ENCODE results near the gene TPRG1L.
A peak's percentile ranks its signal among the peaks of the same experiment; 100 is the strongest.

The TPRG1L gene

GRCh38 chr1:3669971-3670431 lies 45.2 kb downstream of the TPRG1L start:
- H3K27ac Mint-ChIP-seq = no peak overlapping the region
- H3K9me3 Mint-ChIP-seq = no peaks in the 10 kb centered on the region
- H3K27me3 Mint-ChIP-seq = no peaks in the 10 kb centered on the region
- no peaks in the 10 kb centered on the region for H3K36me3 Mint-ChIP-seq
- H3K4me1 Mint-ChIP-seq = no peaks in the 10 kb centered on the region
- H3K4me3 Mint-ChIP-seq = no peak overlapping the region

- Mint-ChIP-seq H3K27ac (no peak overlapping the region), H3K4me3 (no peak overlapping the region), H3K9me3 (no peaks in the 10 kb centered on the region), H3K27me3 (no peaks in the 10 kb centered on the region), H3K4me1 (no peaks in the 10 kb centered on the region), H3K36me3 (no peaks in the 10 kb centered on the region)
Observed at GRCh38 chr1:3670823-3671265, 46.0 kb downstream of the TPRG1L start.

GRCh38 chr1:3671371-3672180 lies 46.8 kb downstream of the TPRG1L start:
- H3K36me3 Mint-ChIP-seq = no peaks in the 10 kb centered on the region
- H3K27ac Mint-ChIP-seq = no peak overlapping the region
- H3K27me3 Mint-ChIP-seq = no peaks in the 10 kb centered on the region
- no peaks in the 10 kb centered on the region for H3K9me3 Mint-ChIP-seq
- H3K4me1 Mint-ChIP-seq = no peaks in the 10 kb centered on the region
- H3K4me3 Mint-ChIP-seq = no peak overlapping the region

GRCh38 chr1:3672231-3672970 lies 47.6 kb downstream of the TPRG1L start:
- H3K27me3 Mint-ChIP-seq = no peaks in the 10 kb centered on the region
- H3K27ac Mint-ChIP-seq = peak overlapping the region; percentile 41
- no peak overlapping the region for H3K4me3 Mint-ChIP-seq
- no peaks in the 10 kb centered on the region for H3K36me3 Mint-ChIP-seq
- H3K9me3 Mint-ChIP-seq = no peaks in the 10 kb centered on the region
- peaks cover 2% of the 10 kb centered on the region for H3K4me1 Mint-ChIP-seq

GRCh38 chr1:3672971-3673361 lies 48.2 kb downstream of the TPRG1L start:
- Mint-ChIP-seq H3K27me3 (no peaks in the 10 kb centered on the region), H3K4me1 (peaks cover 8% of the 10 kb centered on the region), H3K36me3 (no peaks in the 10 kb centered on the region), H3K9me3 (no peaks in the 10 kb centered on the region), H3K27ac (no peak overlapping the region), H3K4me3 (no peak overlapping the region)

- Mint-ChIP-seq H3K27me3 (no peaks in the 10 kb centered on the region), H3K4me1 (peaks cover 10% of the 10 kb centered on the region), H3K36me3 (no peaks in the 10 kb centered on the region), H3K27ac (no peak overlapping the region), H3K9me3 (no peaks in the 10 kb centered on the region), H3K4me3 (no peak overlapping the region)
Observed at GRCh38 chr1:3673381-3674099, 48.7 kb downstream of the TPRG1L start.

- Mint-ChIP-seq H3K27me3 (no peaks in the 10 kb centered on the region), H3K27ac (no peak overlapping the region), H3K4me1 (peaks cover 13% of the 10 kb centered on the region), H3K4me3 (no peak overlapping the region), H3K9me3 (no peaks in the 10 kb centered on the region), H3K36me3 (no peaks in the 10 kb centered on the region)
Observed at GRCh38 chr1:3674100-3675094, 49.6 kb downstream of the TPRG1L start.

GRCh38 chr1:3675436-3675835 lies 50.6 kb downstream of the TPRG1L start:
- Mint-ChIP-seq H3K36me3 (no peaks in the 10 kb centered on the region), H3K27ac (no peak overlapping the region), H3K9me3 (no peaks in the 10 kb centered on the region), H3K27me3 (no peaks in the 10 kb centered on the region), H3K4me1 (peaks cover 20% of the 10 kb centered on the region), H3K4me3 (no peak overlapping the region)

GRCh38 chr1:3676581-3677470 lies 52.0 kb downstream of the TPRG1L start:
- no peaks in the 10 kb centered on the region for H3K27me3 Mint-ChIP-seq
- no peak overlapping the region for H3K4me3 Mint-ChIP-seq
- no peak overlapping the region for H3K27ac Mint-ChIP-seq
- no peaks in the 10 kb centered on the region for H3K36me3 Mint-ChIP-seq
- H3K4me1 Mint-ChIP-seq = peaks cover 20% of the 10 kb centered on the region
- H3K9me3 Mint-ChIP-seq = no peaks in the 10 kb centered on the region

- H3K36me3 Mint-ChIP-seq = no peaks in the 10 kb centered on the region
- H3K9me3 Mint-ChIP-seq = no peaks in the 10 kb centered on the region
- H3K27me3 Mint-ChIP-seq = no peaks in the 10 kb centered on the region
- no peak overlapping the region for H3K4me3 Mint-ChIP-seq
- peaks cover 20% of the 10 kb centered on the region for H3K4me1 Mint-ChIP-seq
- no peak overlapping the region for H3K27ac Mint-ChIP-seq
Observed at GRCh38 chr1:3677484-3677883, 52.7 kb downstream of the TPRG1L start.

GRCh38 chr1:3678361-3679097 lies 53.7 kb downstream of the TPRG1L start:
- H3K27me3 Mint-ChIP-seq = no peaks in the 10 kb centered on the region
- H3K9me3 Mint-ChIP-seq = no peaks in the 10 kb centered on the region
- no peaks in the 10 kb centered on the region for H3K36me3 Mint-ChIP-seq
- no peak overlapping the region for H3K27ac Mint-ChIP-seq
- peaks cover 20% of the 10 kb centered on the region for H3K4me1 Mint-ChIP-seq
- no peak overlapping the region for H3K4me3 Mint-ChIP-seq

GRCh38 chr1:3679098-3679555 lies 54.3 kb downstream of the TPRG1L start:
- no peaks in the 10 kb centered on the region for H3K9me3 Mint-ChIP-seq
- no peak overlapping the region for H3K4me3 Mint-ChIP-seq
- peak overlapping the region; percentile 12 for H3K27ac Mint-ChIP-seq
- no peaks in the 10 kb centered on the region for H3K27me3 Mint-ChIP-seq
- H3K36me3 Mint-ChIP-seq = no peaks in the 10 kb centered on the region
- H3K4me1 Mint-ChIP-seq = peaks cover 20% of the 10 kb centered on the region
